CD4-positive, CD25-positive, alpha-beta regulatory T cell (primary cell): ENCODE results near the gene GALR2. TPM values are rescaled to one million over a fixed set of nuclear protein-coding genes. Genes with fewer than 3 reads are reported as not detected.
"Not testable (repeated sequence)": the region's sequence is repeated elsewhere in the genome, so short reads cannot be mapped to it uniquely, and the experiment has no call there.

Experiments
- ATAC-seq, 2 donors: fragments of 150-1000 bp; cut with Tn5 transposase; one replicate each; pipeline ENCODE4 v1.10.0; 2021; ENCODE audit warnings: low read depth in 2 of 2, moderate number of reproducible peaks in 2 of 2, moderate library complexity in 1 of 2
- DNase-seq, 3 donors: peaks; one replicate each; pipeline versions ENCODE4 v3.0.0 to v3.0.0-alpha.2; 2012 to 2022; ENCODE audit warnings: mixed read lengths in 1 of 3
- H3K27ac ChIP-seq: one replicate; pipeline ENCODE4 v1.7.0; 2013; ENCODE audit warnings: mild to moderate bottlenecking, low read length; ENCODE audit not compliant: insufficient read depth, poor library complexity, severe bottlenecking
- H3K27me3 ChIP-seq: one replicate; pipeline ENCODE4 v1.7.0; 2013; ENCODE audit warnings: low read length; ENCODE audit not compliant: control insufficient read depth, insufficient read depth
- H3K36me3 ChIP-seq: one replicate; pipeline ENCODE4 v1.7.0; 2013; ENCODE audit warnings: mild to moderate bottlenecking, low read length, moderate library complexity; ENCODE audit not compliant: control insufficient read depth, insufficient read depth
- H3K4me1 ChIP-seq: 2 replicates; pipeline ENCODE4 v1.7.0; 2013; ENCODE audit warnings: mild to moderate bottlenecking, low read length; ENCODE audit not compliant: insufficient read depth, control insufficient read depth, poor library complexity, severe bottlenecking
- H3K4me3 ChIP-seq: one replicate; pipeline ENCODE4 v1.7.0; 2013; ENCODE audit warnings: low read depth, mild to moderate bottlenecking, low read length, moderate library complexity
- H3K9me3 ChIP-seq, 2 experiments: 1 replicate in 1 of 2; 2 replicates in 1 of 2; pipeline ENCODE4 v1.7.0; 2013; ENCODE audit warnings: low read length in 2 of 2, mild to moderate bottlenecking in 1 of 2, moderate library complexity in 1 of 2; ENCODE audit not compliant: control insufficient read depth in 2 of 2
- H3K27ac Mint-ChIP-seq, 3 donors: one replicate each; pipeline ENCODE4 v1.8.0; 2020 to 2022; ENCODE audit warnings: mild to moderate bottlenecking in 3 of 3, mixed read lengths in 3 of 3, moderate library complexity in 2 of 3
- H3K27me3 Mint-ChIP-seq: one replicate; pipeline ENCODE4 v1.8.0; 2022; ENCODE audit warnings: mild to moderate bottlenecking, mixed read lengths
- H3K36me3 Mint-ChIP-seq: one replicate; pipeline ENCODE4 v1.8.0; 2020; ENCODE audit warnings: mixed read lengths
- H3K4me1 Mint-ChIP-seq, 4 donors: one replicate each; pipeline ENCODE4 v1.8.0; 2020 to 2022; ENCODE audit warnings: mixed read lengths in 4 of 4, mild to moderate bottlenecking in 1 of 4
- H3K4me3 Mint-ChIP-seq, 4 donors: one replicate each; pipeline ENCODE4 v1.8.0; 2020 to 2022; ENCODE audit warnings: mild to moderate bottlenecking in 4 of 4, mixed read lengths in 4 of 4, moderate library complexity in 3 of 4
- H3K9me3 Mint-ChIP-seq, 7 donors: one replicate each; pipeline ENCODE4 v1.8.0; 2020 to 2022; ENCODE audit warnings: mixed read lengths in 7 of 7, mild to moderate bottlenecking in 3 of 7, moderate library complexity in 2 of 7
- polyA plus RNA-seq, 4 donors: library from polyadenylated mRNA; unstranded; fragments of 300-500 nt; fragmentation: Illumina TruSeq; gene quantifications; one replicate each; pipeline ENCODE4 v1.2.3, GENCODE V29; 2021
- total RNA-seq: library from RNA; stranded (reverse); gene quantifications from one replicate; pipeline ENCODE4 v1.2.3, GENCODE V29; 2022

GALR2 gene
- total and polyA plus RNA-seq, 5 donors from 2014 or later: 0.41 to 0.86 (median 0.62) TPM; not detected in 2

DNA sequence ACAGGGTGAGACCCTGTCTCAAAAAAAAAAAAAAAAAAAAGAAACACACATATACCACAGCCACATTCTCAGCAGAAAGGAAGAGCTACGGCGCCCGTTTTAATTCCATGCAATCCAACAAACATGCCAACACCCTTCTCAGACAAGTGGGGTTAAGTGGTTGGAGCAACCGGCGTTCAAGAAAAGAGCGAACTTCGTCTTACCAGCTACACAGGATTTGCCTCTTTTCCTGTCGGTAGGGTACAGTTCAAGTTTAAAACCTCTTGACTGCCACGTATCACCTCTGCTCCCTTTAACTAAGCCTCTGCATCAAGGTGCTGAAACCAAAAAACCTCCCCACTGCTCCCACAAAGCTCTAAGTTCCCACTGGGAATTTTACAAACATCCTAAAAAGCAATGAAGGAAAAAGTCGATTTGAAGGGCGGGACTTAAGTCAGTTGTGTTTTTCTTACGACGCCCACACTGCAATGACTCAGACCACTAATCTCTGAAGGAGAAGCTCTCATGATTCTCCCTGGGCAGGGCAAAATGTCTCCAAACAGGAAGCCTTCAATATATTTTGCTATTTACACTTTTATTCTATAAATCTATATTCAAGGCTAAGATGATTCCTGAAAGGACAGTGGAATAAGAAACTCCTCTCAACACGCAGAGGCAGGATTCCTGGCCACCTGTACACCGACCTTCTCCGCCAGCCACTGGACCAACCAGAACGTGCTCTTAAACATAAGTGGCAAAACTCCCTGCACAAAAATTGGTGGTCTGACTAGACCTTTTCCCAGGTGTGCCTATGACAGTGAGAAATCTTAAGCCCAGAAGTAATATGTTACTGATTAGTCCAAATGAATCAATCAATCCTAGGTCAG, 21.1 kb upstream of the GALR2 start:
- Histone ChIP-seq H3K4me1 (peaks cover 4% of the 10 kb centered on the region), H3K27ac (no peak overlapping the region), H3K27me3 (no peaks in the 10 kb centered on the region), H3K4me3 (no peak overlapping the region), H3K9me3 (no peaks in the 10 kb centered on the region), H3K36me3 (peaks cover 91% of the 10 kb centered on the region)
- no peak for ATAC-seq
- no peak for DNase-seq
- H3K4me3 Mint-ChIP-seq: no peak overlapping the region
- no peaks in the 10 kb centered on the region for H3K27me3 Mint-ChIP-seq
- peak overlapping the region in 1 of 3 donors; percentile 60 for H3K27ac Mint-ChIP-seq
- peaks cover 47% of the 10 kb centered on the region for H3K36me3 Mint-ChIP-seq
- H3K4me1 Mint-ChIP-seq: peaks cover 0 to 25% (median 16%) of the 10 kb centered on the region in 4 donors
- H3K9me3 Mint-ChIP-seq: no peaks in the 10 kb centered on the region

DNA sequence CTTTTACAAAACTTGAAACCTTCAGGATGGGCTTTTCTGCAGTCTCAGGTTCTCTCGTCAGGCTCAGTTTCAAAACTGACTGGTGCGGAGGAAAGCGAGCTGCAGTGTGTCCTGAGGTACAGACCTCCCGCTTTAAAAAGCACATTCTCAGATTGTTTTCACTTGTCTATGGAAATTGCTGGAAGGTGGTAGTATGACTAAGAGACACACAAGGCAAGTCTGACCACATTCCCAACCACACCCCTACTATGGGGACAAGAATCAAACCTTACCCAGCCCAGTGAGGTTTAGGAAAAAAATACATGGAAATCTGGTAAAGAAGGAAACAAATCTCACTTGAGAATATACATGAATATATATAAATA, 20.5 kb upstream of the GALR2 start:
- peaks cover 45% of the 10 kb centered on the region for H3K36me3 Mint-ChIP-seq
- Histone ChIP-seq H3K4me1 (peaks cover 3% of the 10 kb centered on the region), H3K36me3 (peaks cover 91% of the 10 kb centered on the region), H3K27ac (no peak overlapping the region), H3K27me3 (no peaks in the 10 kb centered on the region), H3K9me3 (no peaks in the 10 kb centered on the region), H3K4me3 (no peak overlapping the region)
- no peak for ATAC-seq
- H3K27ac Mint-ChIP-seq: peak overlapping the region in 1 of 3 donors; percentile 60
- DNase-seq: no peak
- H3K4me3 Mint-ChIP-seq: no peak overlapping the region
- H3K9me3 Mint-ChIP-seq: no peaks in the 10 kb centered on the region
- H3K27me3 Mint-ChIP-seq: no peaks in the 10 kb centered on the region
- H3K4me1 Mint-ChIP-seq: peaks cover 0 to 19% (median 11%) of the 10 kb centered on the region in 4 donors

GRCh38 chr17:76056882-76057281, 17.7 kb upstream of the GALR2 start:
- Histone ChIP-seq H3K4me1 (no peaks in the 10 kb centered on the region), H3K36me3 (peaks cover 91% of the 10 kb centered on the region), H3K27me3 (no peaks in the 10 kb centered on the region), H3K9me3 (no peaks in the 10 kb centered on the region), H3K27ac (no peak overlapping the region), H3K4me3 (no peak overlapping the region)
- H3K9me3 Mint-ChIP-seq: no peaks in the 10 kb centered on the region
- DNase-seq: no peak
- H3K36me3 Mint-ChIP-seq: peaks cover 41% of the 10 kb centered on the region
- no peak for ATAC-seq
- no peaks in the 10 kb centered on the region for H3K27me3 Mint-ChIP-seq
- H3K4me3 Mint-ChIP-seq: no peak overlapping the region
- peaks cover 0 to 6% (median 3%) of the 10 kb centered on the region in 4 donors for H3K4me1 Mint-ChIP-seq
- peak overlapping the region in 1 of 3 donors; percentile 12 for H3K27ac Mint-ChIP-seq

GRCh38 chr17:76058264-76058663, 16.3 kb upstream of the GALR2 start:
- peaks cover 41% of the 10 kb centered on the region for H3K36me3 Mint-ChIP-seq
- H3K9me3 Mint-ChIP-seq, H3K27ac Mint-ChIP-seq, H3K9me3 ChIP-seq, H3K4me3 Mint-ChIP-seq, H3K4me1 ChIP-seq, ATAC-seq, H3K27ac ChIP-seq, DNase-seq, H3K4me3 ChIP-seq, H3K27me3 Mint-ChIP-seq, H3K4me1 Mint-ChIP-seq, H3K27me3 ChIP-seq: not testable (repeated sequence)
- peaks cover 90% of the 10 kb centered on the region for H3K36me3 ChIP-seq

GRCh38 chr17:76063875-76064546, 10.6 kb upstream of the GALR2 start:
- no peaks in the 10 kb centered on the region for H3K27me3 ChIP-seq
- Mint-ChIP-seq H3K27me3 (no peaks in the 10 kb centered on the region), H3K36me3 (peaks cover 38% of the 10 kb centered on the region), H3K4me3 (peak overlapping the region; percentile 20 to 81 (median 50)), H3K4me1 (peaks cover 10 to 38% (median 22%) of the 10 kb centered on the region in 4 donors), H3K27ac (peak overlapping the region; percentile 92 to 96 (median 94)), H3K9me3 (no peaks in the 10 kb centered on the region)
- H3K4me3 ChIP-seq: peak overlapping the region; percentile 70
- ATAC-seq (peak; percentile 79 to 81), DNase-seq (peak in 2 of 3 donors; percentile 49 to 74)
- peaks cover 81% of the 10 kb centered on the region for H3K36me3 ChIP-seq
- no peaks in the 10 kb centered on the region for H3K9me3 ChIP-seq
- peak overlapping the region; percentile 72 for H3K27ac ChIP-seq
- H3K4me1 ChIP-seq: peaks cover 12% of the 10 kb centered on the region

DNA sequence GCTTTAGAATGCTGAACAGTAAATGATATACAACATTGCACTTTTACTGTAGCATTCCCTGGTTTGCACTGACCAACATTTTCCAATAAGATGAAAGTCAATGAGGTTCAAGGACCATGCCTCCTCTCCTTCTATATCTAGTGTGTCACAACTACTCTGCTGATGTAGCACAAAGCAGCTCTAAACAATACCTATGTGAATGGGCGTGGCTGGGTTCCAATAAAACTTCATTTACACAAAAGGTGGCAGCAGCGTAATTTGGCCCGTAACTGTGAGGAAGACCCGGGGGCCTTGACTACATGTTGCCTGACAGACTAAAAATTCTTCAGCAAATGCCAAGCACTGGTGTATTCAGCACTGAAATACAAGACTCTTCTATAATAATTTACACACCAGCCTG, 8.8 kb upstream of the GALR2 start:
- ATAC-seq: no peak
- Mint-ChIP-seq H3K27me3 (no peaks in the 10 kb centered on the region), H3K4me1 (peaks cover 10 to 48% (median 31%) of the 10 kb centered on the region in 4 donors), H3K4me3 (peak overlapping the region in 2 of 4 donors; percentile 53 to 69), H3K27ac (peak overlapping the region in 2 of 3 donors; percentile 69 to 75), H3K36me3 (peaks cover 34% of the 10 kb centered on the region), H3K9me3 (no peaks in the 10 kb centered on the region)
- H3K4me1 ChIP-seq: peaks cover 28% of the 10 kb centered on the region
- no peak overlapping the region for H3K4me3 ChIP-seq
- H3K27ac ChIP-seq: no peak overlapping the region
- H3K27me3 ChIP-seq: no peaks in the 10 kb centered on the region
- peaks cover 64% of the 10 kb centered on the region for H3K36me3 ChIP-seq
- H3K9me3 ChIP-seq: no peaks in the 10 kb centered on the region
- DNase-seq: no peak

DNA sequence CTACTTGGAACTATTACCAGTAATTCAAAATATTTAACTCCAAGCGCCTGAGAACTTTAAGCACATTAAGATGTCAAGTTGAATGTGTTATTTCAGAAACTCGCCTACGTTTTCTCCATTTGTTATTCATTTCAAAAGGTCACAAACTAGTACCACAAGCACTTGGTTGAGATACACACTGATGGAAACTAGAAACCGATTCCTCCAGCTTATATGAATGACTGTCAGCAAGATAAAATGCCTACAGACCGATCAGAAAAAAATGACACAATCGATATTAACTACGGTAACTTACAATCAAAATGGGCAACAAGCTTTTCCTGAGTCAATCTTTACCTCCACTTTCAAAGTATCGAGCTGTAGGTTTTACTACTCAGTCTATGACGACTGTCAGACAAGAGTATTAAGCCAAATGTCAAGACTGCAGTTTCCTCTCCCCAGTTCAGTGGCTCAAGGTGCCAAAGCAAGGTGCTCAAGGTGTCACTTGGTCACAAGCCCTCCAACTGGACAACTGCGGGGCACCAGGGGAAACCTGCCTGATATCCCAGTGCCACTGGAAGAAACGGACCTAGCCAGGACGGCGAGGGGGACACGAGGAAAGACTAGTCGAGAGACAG, 2.9 kb upstream of the GALR2 start:
- Histone ChIP-seq H3K36me3 (peaks cover 17% of the 10 kb centered on the region), H3K27ac (peak overlapping the region; percentile 80), H3K9me3 (no peaks in the 10 kb centered on the region), H3K4me3 (peak overlapping the region; percentile 88), H3K27me3 (peaks cover 10% of the 10 kb centered on the region), H3K4me1 (peaks cover 53% of the 10 kb centered on the region)
- ATAC-seq (peak; percentile 15 to 17), DNase-seq (peak in 2 of 3 donors; percentile 37 to 46)
- peak overlapping the region; percentile 87 to 98 (median 96) for H3K4me3 Mint-ChIP-seq
- H3K9me3 Mint-ChIP-seq: peaks cover 0 to 1% (median 0%) of the 10 kb centered on the region in 7 donors
- peaks cover 10% of the 10 kb centered on the region for H3K36me3 Mint-ChIP-seq
- peaks cover 6 to 58% (median 42%) of the 10 kb centered on the region in 4 donors for H3K4me1 Mint-ChIP-seq
- H3K27ac Mint-ChIP-seq: peak overlapping the region; percentile 82 to 98 (median 97)
- peaks cover 26% of the 10 kb centered on the region for H3K27me3 Mint-ChIP-seq
